ENCODE results near the gene PCSK2. TPM values are rescaled to one million over a fixed set of nuclear protein-coding genes. Genes with fewer than 3 reads are reported as not detected.

The PCSK2 gene
- total RNA-seq, 4 donors from 2014 or later, result 2.0 to 12.5 (median 7.2) TPM

DNA sequence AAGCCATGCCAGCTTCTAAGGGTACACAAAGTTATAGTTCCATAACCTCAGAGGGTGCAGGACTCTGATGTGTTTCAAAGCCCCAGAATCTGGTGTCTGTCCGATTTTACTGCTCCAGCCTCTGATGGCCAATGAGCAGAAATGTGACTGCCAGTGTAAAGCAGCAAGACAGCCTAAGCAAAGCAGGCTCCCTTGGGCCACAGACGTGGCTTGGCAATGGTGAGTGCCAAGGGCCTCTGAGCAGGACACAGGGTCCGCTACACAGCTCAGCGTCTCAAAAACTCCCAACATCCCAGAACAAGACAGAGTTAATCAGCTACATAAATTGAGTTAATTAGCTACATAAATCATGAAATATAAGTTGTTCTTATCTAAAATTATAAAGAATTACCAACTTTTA is 69.2 kb downstream of the PCSK2 start:
- H3K4me1 ChIP-seq, result no peaks in the 10 kb centered on the region
- no peaks in the 10 kb centered on the region for H3K36me3 ChIP-seq
- WGBS, result 75% methylated on average over 4 of the region's 4 CpGs
- no peaks in the 10 kb centered on the region for H3K9me3 ChIP-seq
- H3K4me3 ChIP-seq, result no peak overlapping the region
- H3K27me3 ChIP-seq, result peaks cover 0 to 4% (median 0%) of the 10 kb centered on the region in 4 donors
- intact Hi-C loops (cut with DNase I), result no loop called here
- TF ChIP-seq POLR2AphosphoS5 (IDR thresholded peaks at IDR 0.05) (no peak), EP300 (IDR thresholded peaks at IDR 0.05) (no peak), POLR2A (IDR thresholded peaks at IDR 0.05; ENCODE audit: low read depth) (no peak)
- TF ChIP-seq, protein P1, sequence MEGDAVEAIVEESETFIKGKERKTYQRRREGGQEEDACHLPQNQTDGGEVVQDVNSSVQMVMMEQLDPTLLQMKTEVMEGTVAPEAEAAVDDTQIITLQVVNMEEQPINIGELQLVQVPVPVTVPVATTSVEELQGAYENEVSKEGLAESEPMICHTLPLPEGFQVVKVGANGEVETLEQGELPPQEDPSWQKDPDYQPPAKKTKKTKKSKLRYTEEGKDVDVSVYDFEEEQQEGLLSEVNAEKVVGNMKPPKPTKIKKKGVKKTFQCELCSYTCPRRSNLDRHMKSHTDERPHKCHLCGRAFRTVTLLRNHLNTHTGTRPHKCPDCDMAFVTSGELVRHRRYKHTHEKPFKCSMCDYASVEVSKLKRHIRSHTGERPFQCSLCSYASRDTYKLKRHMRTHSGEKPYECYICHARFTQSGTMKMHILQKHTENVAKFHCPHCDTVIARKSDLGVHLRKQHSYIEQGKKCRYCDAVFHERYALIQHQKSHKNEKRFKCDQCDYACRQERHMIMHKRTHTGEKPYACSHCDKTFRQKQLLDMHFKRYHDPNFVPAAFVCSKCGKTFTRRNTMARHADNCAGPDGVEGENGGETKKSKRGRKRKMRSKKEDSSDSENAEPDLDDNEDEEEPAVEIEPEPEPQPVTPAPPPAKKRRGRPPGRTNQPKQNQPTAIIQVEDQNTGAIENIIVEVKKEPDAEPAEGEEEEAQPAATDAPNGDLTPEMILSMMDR (IDR thresholded peaks at IDR 0.05), result no peak
- H3K27ac ChIP-seq (replicated peaks in 1 of 4), result no peak overlapping the region
- DNase-seq (ENCODE audit: extremely low spot score), result no peak

DNA sequence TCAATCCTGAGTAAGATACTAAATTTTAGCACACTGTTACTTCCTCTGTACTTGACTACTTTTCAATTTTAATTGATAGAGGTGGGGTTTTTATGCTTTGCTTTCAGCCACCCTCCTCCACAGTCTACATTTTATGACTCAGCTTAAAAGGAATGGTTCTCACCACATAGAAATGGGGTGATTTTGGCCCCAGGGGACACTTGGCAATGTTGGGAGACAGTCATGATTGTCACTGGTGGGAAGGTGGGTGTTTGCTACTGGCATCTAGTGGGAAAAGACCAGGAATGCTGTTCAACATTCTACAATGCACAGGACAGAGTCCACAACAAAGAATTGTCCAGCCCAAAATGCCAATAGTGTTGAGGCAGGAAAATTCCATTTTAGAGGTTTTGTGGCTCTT is 71.3 kb downstream of the PCSK2 start:
- H3K4me1 ChIP-seq, result no peaks in the 10 kb centered on the region
- H3K27me3 ChIP-seq, result peaks cover 0 to 4% (median 0%) of the 10 kb centered on the region in 4 donors
- H3K36me3 ChIP-seq, result no peaks in the 10 kb centered on the region
- no peak overlapping the region for H3K4me3 ChIP-seq
- H3K27ac ChIP-seq (replicated peaks in 1 of 4), result no peak overlapping the region
- no peak for DNase-seq (ENCODE audit: extremely low spot score)
- no peaks in the 10 kb centered on the region for H3K9me3 ChIP-seq
- TF ChIP-seq POLR2A (IDR thresholded peaks at IDR 0.05; ENCODE audit: low read depth), result no peak
- no peak for TF ChIP-seq EP300 (IDR thresholded peaks at IDR 0.05)
- no peak for TF ChIP-seq POLR2AphosphoS5 (IDR thresholded peaks at IDR 0.05)
- TF ChIP-seq, protein P1 (IDR thresholded peaks at IDR 0.05), result no peak
- intact Hi-C loops (cut with DNase I), result no loop called here

DNA sequence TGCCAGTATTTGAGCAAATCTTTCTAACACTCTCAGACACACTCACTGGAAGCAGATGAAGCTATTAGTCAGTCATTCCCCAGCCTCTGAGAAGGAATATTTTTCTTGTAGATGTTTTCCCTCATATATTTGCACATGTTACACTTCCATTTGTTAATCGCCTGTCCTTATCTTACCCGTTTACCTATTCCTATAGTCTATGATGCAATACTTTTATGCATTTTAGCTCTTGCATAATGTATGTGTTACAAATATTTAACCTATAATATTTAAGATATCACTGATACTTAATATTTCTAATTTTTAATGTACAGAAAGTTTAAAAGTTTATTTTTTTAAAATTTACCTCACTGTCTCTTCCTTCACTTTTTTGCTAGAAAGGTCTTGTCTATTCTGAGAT is 71.9 kb downstream of the PCSK2 start:
- 85% methylated on average over 2 of the region's 2 CpGs for WGBS
- H3K36me3 ChIP-seq, result no peaks in the 10 kb centered on the region
- no peak overlapping the region for H3K27ac ChIP-seq (replicated peaks in 1 of 4)
- intact Hi-C loops (cut with DNase I), result no loop called here
- H3K9me3 ChIP-seq, result no peaks in the 10 kb centered on the region
- no peak overlapping the region for H3K4me3 ChIP-seq
- DNase-seq (ENCODE audit: extremely low spot score), result no peak
- no peak for TF ChIP-seq POLR2AphosphoS5 (IDR thresholded peaks at IDR 0.05)
- no peak for TF ChIP-seq POLR2A (IDR thresholded peaks at IDR 0.05; ENCODE audit: low read depth)
- TF ChIP-seq EP300 (IDR thresholded peaks at IDR 0.05), result no peak
- TF ChIP-seq, protein P1 (IDR thresholded peaks at IDR 0.05), result no peak
- H3K27me3 ChIP-seq, result peaks cover 0 to 4% (median 0%) of the 10 kb centered on the region in 4 donors
- no peaks in the 10 kb centered on the region for H3K4me1 ChIP-seq

DNA sequence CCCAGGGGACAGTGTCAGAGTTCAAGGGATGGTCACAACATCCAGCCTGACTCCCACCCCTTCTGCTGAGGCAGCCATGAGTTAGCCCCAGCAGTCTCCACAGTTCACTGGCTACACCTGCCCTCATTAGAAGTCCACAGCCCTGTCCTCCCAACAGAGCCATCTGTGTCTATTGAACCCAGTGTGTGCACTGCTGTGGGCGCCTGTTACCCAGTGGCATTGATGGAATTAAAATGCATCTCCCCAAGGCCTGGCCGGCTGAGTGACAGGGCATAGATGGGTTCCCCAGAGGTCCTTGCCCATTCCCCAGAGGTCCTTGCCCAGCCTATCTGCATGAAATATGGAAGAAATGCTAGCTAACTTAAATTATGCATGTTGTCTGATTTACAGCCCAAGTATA is 73.3 kb downstream of the PCSK2 start:
- 100% methylated on average over 1 of the region's 2 CpGs for WGBS
- Histone ChIP-seq H3K27me3 (peaks cover 0 to 4% (median 0%) of the 10 kb centered on the region in 4 donors), H3K9me3 (no peaks in the 10 kb centered on the region), H3K27ac (replicated peaks in 1 of 4) (no peak overlapping the region), H3K4me1 (no peaks in the 10 kb centered on the region), H3K36me3 (no peaks in the 10 kb centered on the region), H3K4me3 (no peak overlapping the region)
- DNase-seq (ENCODE audit: extremely low spot score), result no peak
- intact Hi-C loops (cut with DNase I), result no loop called here
- no peak for TF ChIP-seq POLR2AphosphoS5 (IDR thresholded peaks at IDR 0.05)
- TF ChIP-seq, protein P1 (IDR thresholded peaks at IDR 0.05), result no peak

DNA sequence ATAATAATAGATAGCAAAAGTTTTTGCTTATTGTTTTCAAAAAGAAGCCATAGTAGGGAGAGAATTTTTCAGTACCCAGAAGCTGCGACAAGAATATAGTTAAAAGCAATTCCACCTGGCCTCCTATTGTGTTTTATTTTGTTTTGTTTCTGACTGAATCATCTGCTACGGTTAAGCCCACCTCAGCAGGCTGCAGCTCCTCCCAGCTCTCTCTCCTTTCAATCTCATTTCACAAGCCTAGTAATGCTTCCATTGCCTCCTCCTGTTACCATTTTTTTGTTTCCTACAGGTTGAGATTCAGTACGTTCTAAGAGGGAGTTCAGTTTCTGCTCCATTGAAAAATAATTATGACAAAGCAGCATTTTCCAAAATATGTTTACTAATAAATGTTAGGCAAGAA is 77.9 kb downstream of the PCSK2 start:
- Histone ChIP-seq H3K4me1 (no peaks in the 10 kb centered on the region), H3K36me3 (no peaks in the 10 kb centered on the region), H3K27me3 (no peaks in the 10 kb centered on the region), H3K27ac (replicated peaks in 1 of 4) (no peak overlapping the region), H3K9me3 (no peaks in the 10 kb centered on the region), H3K4me3 (no peak overlapping the region)
- intact Hi-C loops (cut with DNase I), result no loop called here
- DNase-seq (ENCODE audit: extremely low spot score), result no peak
- TF ChIP-seq, protein P1 (IDR thresholded peaks at IDR 0.05), result no peak
- TF ChIP-seq POLR2AphosphoS5 (IDR thresholded peaks at IDR 0.05), result no peak
- TF ChIP-seq POLR2A (IDR thresholded peaks at IDR 0.05; ENCODE audit: low read depth), result no peak
- WGBS, result 48% methylated on average over 3 of the region's 3 CpGs

All from esophagus muscularis mucosa (tissue), 4 donors.